SK-N-SH (cell line): Measurements from ENCODE around the gene COL25A1.

ENCODE experiments used
- EZH2phosphoT487 ChIP-seq: fragments of 200-600 bp; sonication (generic); IDR thresholded peaks from 2 replicates; pipeline ENCODE4 v1.6.1; 2017; ENCODE audit warnings: low read depth, mixed run types, mild to moderate bottlenecking, antibody characterized with exemption, moderate library complexity, borderline replicate concordance
- MXI1 ChIP-seq: IDR thresholded peaks from 2 replicates; pipeline ENCODE4 v1.6.1; 2012; ENCODE audit warnings: mild to moderate bottlenecking, low read depth, low read length, improper control_type of control experiment
- RAD21 ChIP-seq: IDR thresholded peaks from 2 replicates; pipeline ENCODE4 v1.6.1; 2012; ENCODE audit warnings: mild to moderate bottlenecking, low read length
- RCOR1 ChIP-seq: fragments of 150-350 bp; IDR thresholded peaks from 2 replicates; pipeline ENCODE4 v1.6.1; 2017; ENCODE audit warnings: antibody characterized with exemption, low read length
- RFX5 ChIP-seq: IDR thresholded peaks from 2 replicates; pipeline ENCODE4 v1.6.1; 2012; ENCODE audit warnings: mild to moderate bottlenecking, improper control_type of control experiment, low read length
- TF ChIP-seq, protein P1 (sequence below): fragments of 150-350 bp; IDR thresholded peaks from 2 replicates; pipeline ENCODE4 v1.6.1; 2017; ENCODE audit warnings: antibody characterized with exemption, low read length, low read depth, borderline replicate concordance
- TF ChIP-seq, protein P2 (sequence below): fragments of 200-600 bp; sonication (generic); IDR thresholded peaks from 2 replicates; pipeline ENCODE4 v1.6.1; 2017; ENCODE audit warnings: antibody characterized with exemption, mild to moderate bottlenecking, moderate library complexity

DNA sequence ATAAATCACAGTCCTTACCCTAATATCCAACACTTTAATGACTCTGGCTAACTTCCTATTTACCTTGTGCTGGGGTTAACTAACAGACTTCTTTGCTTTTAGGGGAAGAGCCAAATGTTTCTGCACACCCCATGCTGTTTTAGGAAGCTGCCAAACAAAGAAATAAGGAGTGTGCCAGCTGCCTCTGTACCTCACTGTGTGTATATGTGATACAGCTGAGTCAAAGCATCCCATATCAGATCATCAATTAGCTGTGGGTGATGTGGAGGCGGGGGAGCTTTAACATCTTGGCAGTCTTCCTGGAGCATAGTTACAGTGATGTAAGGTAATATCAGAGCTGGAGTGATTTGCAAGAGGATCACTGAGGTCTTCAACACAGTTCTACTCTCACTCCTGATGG is 95.4 kb downstream of the COL25A1 start:
- TF ChIP-seq, protein P1, sequence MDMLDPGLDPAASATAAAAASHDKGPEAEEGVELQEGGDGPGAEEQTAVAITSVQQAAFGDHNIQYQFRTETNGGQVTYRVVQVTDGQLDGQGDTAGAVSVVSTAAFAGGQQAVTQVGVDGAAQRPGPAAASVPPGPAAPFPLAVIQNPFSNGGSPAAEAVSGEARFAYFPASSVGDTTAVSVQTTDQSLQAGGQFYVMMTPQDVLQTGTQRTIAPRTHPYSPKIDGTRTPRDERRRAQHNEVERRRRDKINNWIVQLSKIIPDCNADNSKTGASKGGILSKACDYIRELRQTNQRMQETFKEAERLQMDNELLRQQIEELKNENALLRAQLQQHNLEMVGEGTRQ = no peak
- TF ChIP-seq, protein P2, sequence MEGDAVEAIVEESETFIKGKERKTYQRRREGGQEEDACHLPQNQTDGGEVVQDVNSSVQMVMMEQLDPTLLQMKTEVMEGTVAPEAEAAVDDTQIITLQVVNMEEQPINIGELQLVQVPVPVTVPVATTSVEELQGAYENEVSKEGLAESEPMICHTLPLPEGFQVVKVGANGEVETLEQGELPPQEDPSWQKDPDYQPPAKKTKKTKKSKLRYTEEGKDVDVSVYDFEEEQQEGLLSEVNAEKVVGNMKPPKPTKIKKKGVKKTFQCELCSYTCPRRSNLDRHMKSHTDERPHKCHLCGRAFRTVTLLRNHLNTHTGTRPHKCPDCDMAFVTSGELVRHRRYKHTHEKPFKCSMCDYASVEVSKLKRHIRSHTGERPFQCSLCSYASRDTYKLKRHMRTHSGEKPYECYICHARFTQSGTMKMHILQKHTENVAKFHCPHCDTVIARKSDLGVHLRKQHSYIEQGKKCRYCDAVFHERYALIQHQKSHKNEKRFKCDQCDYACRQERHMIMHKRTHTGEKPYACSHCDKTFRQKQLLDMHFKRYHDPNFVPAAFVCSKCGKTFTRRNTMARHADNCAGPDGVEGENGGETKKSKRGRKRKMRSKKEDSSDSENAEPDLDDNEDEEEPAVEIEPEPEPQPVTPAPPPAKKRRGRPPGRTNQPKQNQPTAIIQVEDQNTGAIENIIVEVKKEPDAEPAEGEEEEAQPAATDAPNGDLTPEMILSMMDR = no peak
- no peak for TF ChIP-seq EZH2phosphoT487
- no peak for TF ChIP-seq RAD21
- no peak for TF ChIP-seq RFX5
- TF ChIP-seq RCOR1 = no peak
- TF ChIP-seq MXI1 = no peak
